Suprapubic skin (tissue), 4 donors: Measurements from ENCODE around the gene TMEM63A. TPM values are rescaled to one million over a fixed set of nuclear protein-coding genes. Genes with fewer than 3 reads are reported as not detected.
A peak's percentile ranks its signal among the peaks of the same experiment; 100 is the strongest.

Experiments
- DNase-seq, 2 donors: peaks; one replicate each; pipeline ENCODE4 v3.0.0-alpha.2; 2019; ENCODE audit warnings: low spot score in 2 of 2
- H3K27ac ChIP-seq: fragments of 200-600 bp; sonication (generic); one replicate; pipeline ENCODE4 v1.5.1; 2019
- H3K27me3 ChIP-seq: fragments of 200-600 bp; sonication (generic); one replicate; pipeline ENCODE4 v1.5.1; 2019
- H3K36me3 ChIP-seq: fragments of 200-600 bp; sonication (generic); one replicate; pipeline ENCODE4 v1.5.1; 2019
- H3K4me1 ChIP-seq: fragments of 200-600 bp; sonication (generic); one replicate; pipeline ENCODE4 v1.5.1; 2019
- H3K4me3 ChIP-seq: fragments of 200-600 bp; sonication (generic); one replicate; pipeline ENCODE4 v1.5.1; 2019; ENCODE audit warnings: mild to moderate bottlenecking
- H3K9me3 ChIP-seq: fragments of 200-600 bp; sonication (generic); one replicate; pipeline ENCODE4 v1.5.1; 2019
- EP300 ChIP-seq: sonication (generic); formaldehyde crosslinking; IDR thresholded peaks from one replicate; pipeline ENCODE4 v1.6.1; 2017; ENCODE audit warnings: antibody characterized with exemption
- POLR2A ChIP-seq, 2 donors: fragments of 450-650 bp; IDR thresholded peaks; one replicate each; pipeline ENCODE4 v1.6.1; 2017; ENCODE audit warnings: antibody characterized with exemption in 2 of 2, mild to moderate bottlenecking in 2 of 2, moderate library complexity in 2 of 2
- POLR2AphosphoS5 ChIP-seq, 3 donors: sonication (generic); formaldehyde crosslinking; IDR thresholded peaks; one replicate each; pipeline ENCODE4 v1.6.1; 2017; ENCODE audit warnings: antibody characterized with exemption in 3 of 3
- WGBS: methylation state at CpG from one replicate; pipeline ENCODE4 v1.1.5; 2018; 5-methylcytosine and 5-hydroxymethylcytosine counted together
- total RNA-seq, 4 donors: library from RNA; depleted of rRNA; stranded (reverse); fragments of >200 nt; gene quantifications; one replicate each; pipeline ENCODE4 v1.1.0, GENCODE V29; 2016
- TF ChIP-seq, protein P1 (sequence below), 2 donors: fragments of 200-600 bp in 1 of 2; fragments of 450-650 bp in 1 of 2; sonication (generic) in 1 of 2; IDR thresholded peaks; one replicate each; pipeline ENCODE4 v1.5.1; 2016 to 2019; ENCODE audit warnings: antibody characterized with exemption in 2 of 2, mild to moderate bottlenecking in 1 of 2, moderate library complexity in 1 of 2

The TMEM63A gene
- total RNA-seq, 4 donors from 2014 or later = 32.6 to 162 (median 48.9) TPM

- Histone ChIP-seq H3K4me1 (peaks cover 23% of the 10 kb centered on the region), H3K4me3 (no peak overlapping the region), H3K27ac (no peak overlapping the region), H3K9me3 (no peaks in the 10 kb centered on the region), H3K27me3 (no peaks in the 10 kb centered on the region), H3K36me3 (peaks cover 78% of the 10 kb centered on the region)
- peak; percentile 84 to 89 for DNase-seq
- TF ChIP-seq POLR2AphosphoS5 (IDR thresholded peaks at IDR 0.05) = no peak
- TF ChIP-seq, protein P1, sequence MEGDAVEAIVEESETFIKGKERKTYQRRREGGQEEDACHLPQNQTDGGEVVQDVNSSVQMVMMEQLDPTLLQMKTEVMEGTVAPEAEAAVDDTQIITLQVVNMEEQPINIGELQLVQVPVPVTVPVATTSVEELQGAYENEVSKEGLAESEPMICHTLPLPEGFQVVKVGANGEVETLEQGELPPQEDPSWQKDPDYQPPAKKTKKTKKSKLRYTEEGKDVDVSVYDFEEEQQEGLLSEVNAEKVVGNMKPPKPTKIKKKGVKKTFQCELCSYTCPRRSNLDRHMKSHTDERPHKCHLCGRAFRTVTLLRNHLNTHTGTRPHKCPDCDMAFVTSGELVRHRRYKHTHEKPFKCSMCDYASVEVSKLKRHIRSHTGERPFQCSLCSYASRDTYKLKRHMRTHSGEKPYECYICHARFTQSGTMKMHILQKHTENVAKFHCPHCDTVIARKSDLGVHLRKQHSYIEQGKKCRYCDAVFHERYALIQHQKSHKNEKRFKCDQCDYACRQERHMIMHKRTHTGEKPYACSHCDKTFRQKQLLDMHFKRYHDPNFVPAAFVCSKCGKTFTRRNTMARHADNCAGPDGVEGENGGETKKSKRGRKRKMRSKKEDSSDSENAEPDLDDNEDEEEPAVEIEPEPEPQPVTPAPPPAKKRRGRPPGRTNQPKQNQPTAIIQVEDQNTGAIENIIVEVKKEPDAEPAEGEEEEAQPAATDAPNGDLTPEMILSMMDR (IDR thresholded peaks at IDR 0.05) = peak; percentile 59 to 77
- WGBS = 20% methylated on average over 1 of the region's 13 CpGs
Measured at GRCh38 chr1:225845571-225846259, 36.5 kb downstream of the TMEM63A start.

DNA sequence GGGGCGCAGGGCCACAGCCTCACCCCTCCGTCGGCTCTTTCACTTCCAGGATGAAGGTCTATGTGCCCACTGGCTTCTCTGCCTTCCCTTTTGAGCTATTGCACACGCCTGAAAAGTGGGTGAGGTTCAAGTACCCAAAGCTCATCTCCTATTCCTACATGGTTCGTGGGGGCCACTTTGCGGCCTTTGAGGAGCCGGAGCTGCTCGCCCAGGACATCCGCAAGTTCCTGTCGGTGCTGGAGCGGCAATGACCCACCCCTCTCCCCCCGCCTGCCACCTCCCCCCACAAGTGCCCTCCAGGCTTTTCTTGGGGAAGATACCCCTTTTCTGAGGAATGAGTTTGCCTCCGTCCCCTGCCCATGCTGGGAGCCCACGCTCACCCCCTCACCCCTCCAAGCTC lies 37.1 kb downstream of the TMEM63A start:
- no peaks in the 10 kb centered on the region for H3K9me3 ChIP-seq
- peaks cover 23% of the 10 kb centered on the region for H3K4me1 ChIP-seq
- H3K27ac ChIP-seq = no peak overlapping the region
- WGBS = 91% methylated on average over 9 of the region's 14 CpGs
- no peak for DNase-seq
- no peak overlapping the region for H3K4me3 ChIP-seq
- H3K36me3 ChIP-seq = peaks cover 79% of the 10 kb centered on the region
- no peaks in the 10 kb centered on the region for H3K27me3 ChIP-seq
- TF ChIP-seq POLR2A (IDR thresholded peaks at IDR 0.05) = no peak
- TF ChIP-seq, protein P1 (IDR thresholded peaks at IDR 0.05) = no peak
- no peak for TF ChIP-seq POLR2AphosphoS5 (IDR thresholded peaks at IDR 0.05)
- TF ChIP-seq EP300 = no peak

DNA sequence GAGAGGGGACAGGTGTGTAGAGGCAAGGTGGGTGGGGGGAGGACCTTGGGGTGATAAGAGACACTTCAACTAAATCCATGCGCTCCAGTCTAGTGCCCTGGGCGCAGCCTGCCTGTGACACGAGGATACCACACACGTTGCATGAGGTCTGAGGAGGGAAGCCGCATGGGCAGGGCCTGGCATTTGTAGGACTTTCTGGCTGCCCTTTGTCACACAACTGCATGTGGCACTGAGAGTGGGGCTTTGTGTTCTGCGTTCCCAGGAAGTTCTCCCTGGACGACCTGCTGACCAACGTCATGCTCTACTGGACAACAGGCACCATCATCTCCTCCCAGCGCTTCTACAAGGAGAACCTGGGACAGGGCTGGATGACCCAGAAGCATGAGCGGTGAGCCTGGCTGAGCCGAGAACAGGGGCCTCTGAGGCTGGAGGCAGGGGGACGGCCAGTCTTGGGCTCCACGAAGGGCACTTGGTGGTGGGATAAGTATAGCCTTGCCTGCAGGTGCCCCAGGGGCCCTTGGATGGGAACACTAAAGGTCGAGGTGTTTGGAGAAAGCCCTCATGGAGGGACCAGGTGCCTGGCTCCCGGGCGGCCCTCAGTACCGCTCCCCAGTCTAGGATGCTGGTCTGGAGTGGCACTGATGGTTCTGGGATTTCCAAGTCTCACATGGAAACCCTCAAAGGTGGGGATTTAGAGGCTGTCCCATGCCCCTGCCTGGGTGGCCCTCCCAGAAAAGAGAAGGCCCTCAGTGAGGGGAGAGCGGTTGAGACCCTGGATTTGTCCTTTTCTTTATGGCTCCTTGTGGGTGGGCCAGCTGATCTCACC lies 37.7 kb downstream of the TMEM63A start:
- peaks cover 23% of the 10 kb centered on the region for H3K4me1 ChIP-seq
- no peak overlapping the region for H3K27ac ChIP-seq
- H3K36me3 ChIP-seq = peaks cover 86% of the 10 kb centered on the region
- DNase-seq = no peak
- H3K9me3 ChIP-seq = no peaks in the 10 kb centered on the region
- no peak overlapping the region for H3K4me3 ChIP-seq
- 73% methylated on average over 11 of the region's 18 CpGs for WGBS
- no peaks in the 10 kb centered on the region for H3K27me3 ChIP-seq
- TF ChIP-seq POLR2AphosphoS5 (IDR thresholded peaks at IDR 0.05) (no peak), EP300 (no peak), POLR2A (IDR thresholded peaks at IDR 0.05) (no peak)
- TF ChIP-seq, protein P1 (IDR thresholded peaks at IDR 0.05) = no peak

GRCh38 chr1:225843426-225843795 lies 38.8 kb downstream of the TMEM63A start:
- TF ChIP-seq, protein P1 (IDR thresholded peaks at IDR 0.05) = no peak
- no peak for TF ChIP-seq EP300
- no peak for TF ChIP-seq POLR2A (IDR thresholded peaks at IDR 0.05)
- TF ChIP-seq POLR2AphosphoS5 (IDR thresholded peaks at IDR 0.05) = no peak
- Histone ChIP-seq H3K36me3 (peaks cover 88% of the 10 kb centered on the region), H3K27ac (no peak overlapping the region), H3K9me3 (no peaks in the 10 kb centered on the region), H3K4me3 (no peak overlapping the region), H3K27me3 (no peaks in the 10 kb centered on the region), H3K4me1 (peaks cover 20% of the 10 kb centered on the region)
- no peak for DNase-seq
- WGBS = 75% methylated on average over 6 of the region's 6 CpGs

DNA sequence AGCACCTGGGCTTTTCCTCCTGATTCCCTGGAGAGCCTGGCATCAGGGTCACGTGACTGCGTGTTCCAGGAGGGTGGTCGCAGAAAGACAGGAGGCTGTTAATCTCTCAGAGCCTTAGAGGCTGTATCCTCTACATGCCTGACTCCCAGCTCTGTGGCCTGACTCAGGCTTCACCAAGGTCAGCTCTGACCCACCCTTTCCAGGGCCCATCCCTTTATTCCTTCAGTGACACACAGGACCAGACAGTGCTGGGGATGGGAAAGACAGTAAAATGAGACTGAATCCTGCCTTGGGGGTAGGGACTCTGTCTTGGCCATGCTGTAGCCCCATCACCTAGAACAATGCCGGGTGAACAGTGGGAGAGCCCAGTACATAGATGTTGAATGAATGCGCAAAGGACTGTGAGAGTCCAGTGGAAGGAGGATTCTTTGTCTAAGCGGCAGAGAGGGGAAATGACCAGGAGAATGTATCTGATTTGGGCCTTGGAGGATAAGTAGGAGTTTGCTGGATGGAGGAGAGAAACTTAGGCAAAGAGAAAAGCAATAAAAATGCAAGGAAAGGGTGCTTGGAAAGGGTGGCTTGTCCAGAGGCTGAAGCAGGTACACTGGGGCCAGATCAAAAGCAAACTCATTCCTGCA lies 39.3 kb downstream of the TMEM63A start:
- Histone ChIP-seq H3K4me1 (peaks cover 15% of the 10 kb centered on the region), H3K9me3 (no peaks in the 10 kb centered on the region), H3K4me3 (no peak overlapping the region), H3K36me3 (peaks cover 87% of the 10 kb centered on the region), H3K27me3 (no peaks in the 10 kb centered on the region), H3K27ac (no peak overlapping the region)
- no peak for DNase-seq
- 93% methylated on average over 6 of the region's 6 CpGs for WGBS
- no peak for TF ChIP-seq POLR2AphosphoS5 (IDR thresholded peaks at IDR 0.05)
- TF ChIP-seq EP300 = no peak
- TF ChIP-seq, protein P1 (IDR thresholded peaks at IDR 0.05) = no peak
- TF ChIP-seq POLR2A (IDR thresholded peaks at IDR 0.05) = no peak
